COR-L47 (cell line): ENCODE measurements around the gene SLC2A6.

Source experiments
- DNase-seq: peaks from one replicate; lab custom pipeline; 2025; lab: John Stamatoyannopoulos, UW

The SLC2A6 gene

GRCh38 chr9:133477992-133478850, 678 bp downstream of the SLC2A6 start:
- DNase-seq: no peak

- no peak for DNase-seq
Observed at GRCh38 chr9:133477461-133477860, 1.4 kb downstream of the SLC2A6 start.

GRCh38 chr9:133476941-133477340, 2.0 kb downstream of the SLC2A6 start:
- no peak for DNase-seq

- DNase-seq: no peak
Observed at GRCh38 chr9:133476036-133476931, 2.6 kb downstream of the SLC2A6 start.

- no peak for DNase-seq
Observed at GRCh38 chr9:133475292-133476012, 3.4 kb downstream of the SLC2A6 start.

GRCh38 chr9:133474853-133475252, 4.0 kb downstream of the SLC2A6 start:
- no peak for DNase-seq

- DNase-seq: no peak
Observed at GRCh38 chr9:133474215-133474614, 4.7 kb downstream of the SLC2A6 start.

GRCh38 chr9:133473743-133474142, 5.2 kb downstream of the SLC2A6 start:
- no peak for DNase-seq

GRCh38 chr9:133472753-133473378, 6.0 kb downstream of the SLC2A6 start:
- no peak for DNase-seq

- DNase-seq: no peak
Observed at GRCh38 chr9:133472277-133472645, 6.6 kb downstream of the SLC2A6 start.

- no peak for DNase-seq
Observed at GRCh38 chr9:133471551-133472276, 7.2 kb downstream of the SLC2A6 start.

GRCh38 chr9:133470988-133471387, 7.9 kb downstream of the SLC2A6 start:
- DNase-seq: no peak

- DNase-seq: no peak
Observed at GRCh38 chr9:133470427-133470924, 8.4 kb downstream of the SLC2A6 start.

GRCh38 chr9:133468777-133469421, 10.0 kb downstream of the SLC2A6 start:
- DNase-seq: no peak

GRCh38 chr9:133468374-133468773, 10.5 kb downstream of the SLC2A6 start:
- no peak for DNase-seq

GRCh38 chr9:133467101-133467500, 11.8 kb downstream of the SLC2A6 start:
- no peak for DNase-seq

- no peak for DNase-seq
Observed at GRCh38 chr9:133465984-133466383, 12.9 kb downstream of the SLC2A6 start.

- DNase-seq: no peak
Observed at GRCh38 chr9:133464638-133465037, 14.3 kb downstream of the SLC2A6 start.

GRCh38 chr9:133463864-133464615, 14.9 kb downstream of the SLC2A6 start:
- DNase-seq: no peak
